ENCODE measurements around the gene OGFR.

OGFR gene

DNA sequence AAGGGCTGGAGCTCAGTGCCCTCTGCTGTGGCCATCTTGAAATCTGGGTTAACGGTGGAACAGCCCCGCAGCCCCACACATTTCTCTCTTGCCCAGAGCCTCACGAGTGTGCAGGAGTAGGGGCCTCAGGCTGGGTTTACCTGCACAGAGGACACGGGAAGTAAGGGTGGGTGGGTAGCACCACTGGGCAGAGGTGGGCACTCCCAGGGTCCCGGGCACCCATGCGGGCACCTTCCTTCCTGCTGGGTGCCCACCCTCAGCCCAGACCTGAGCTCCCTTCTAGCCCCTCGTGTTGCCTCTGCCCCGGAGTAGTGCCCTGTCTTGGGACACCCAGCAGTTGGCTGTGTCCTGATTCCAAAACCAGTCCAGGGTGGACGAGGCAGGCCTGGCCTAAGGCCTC, 23.4 kb downstream of the OGFR start:
- DNase-seq = no peak

DNA sequence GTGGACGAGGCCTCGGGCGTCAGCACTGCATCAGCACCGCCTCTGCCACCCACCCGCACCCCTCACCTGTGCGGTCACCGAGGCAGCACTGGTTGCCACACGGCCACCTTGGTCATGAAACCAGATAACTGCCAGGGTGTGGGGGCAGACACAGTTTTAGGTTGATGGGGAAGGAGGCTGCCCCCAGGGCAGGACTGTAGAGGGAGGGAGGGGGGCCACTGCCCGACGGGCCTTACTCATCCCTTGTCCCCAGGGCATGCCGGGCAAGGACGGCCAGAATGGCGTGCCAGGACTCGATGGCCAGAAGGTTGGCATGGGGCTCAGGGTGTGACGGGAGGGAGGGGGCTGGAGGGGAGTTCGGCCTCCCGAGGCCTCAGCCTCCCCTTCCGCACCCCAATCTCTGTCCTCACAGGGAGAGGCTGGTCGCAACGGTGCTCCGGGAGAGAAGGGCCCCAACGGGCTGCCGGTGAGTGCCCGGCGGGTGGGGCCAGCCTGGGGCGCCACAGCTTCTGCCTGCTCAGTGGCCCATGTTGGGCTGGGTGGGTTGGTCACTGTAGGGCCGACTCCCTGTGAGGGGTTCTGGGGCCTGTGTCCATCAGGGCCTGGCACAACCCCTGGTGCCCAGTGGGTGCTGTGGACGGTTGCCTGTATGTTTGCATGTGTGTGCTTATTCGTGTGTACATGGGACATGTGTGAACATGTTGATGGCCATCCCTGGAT, 24.0 kb downstream of the OGFR start:
- DNase-seq = no peak

DNA sequence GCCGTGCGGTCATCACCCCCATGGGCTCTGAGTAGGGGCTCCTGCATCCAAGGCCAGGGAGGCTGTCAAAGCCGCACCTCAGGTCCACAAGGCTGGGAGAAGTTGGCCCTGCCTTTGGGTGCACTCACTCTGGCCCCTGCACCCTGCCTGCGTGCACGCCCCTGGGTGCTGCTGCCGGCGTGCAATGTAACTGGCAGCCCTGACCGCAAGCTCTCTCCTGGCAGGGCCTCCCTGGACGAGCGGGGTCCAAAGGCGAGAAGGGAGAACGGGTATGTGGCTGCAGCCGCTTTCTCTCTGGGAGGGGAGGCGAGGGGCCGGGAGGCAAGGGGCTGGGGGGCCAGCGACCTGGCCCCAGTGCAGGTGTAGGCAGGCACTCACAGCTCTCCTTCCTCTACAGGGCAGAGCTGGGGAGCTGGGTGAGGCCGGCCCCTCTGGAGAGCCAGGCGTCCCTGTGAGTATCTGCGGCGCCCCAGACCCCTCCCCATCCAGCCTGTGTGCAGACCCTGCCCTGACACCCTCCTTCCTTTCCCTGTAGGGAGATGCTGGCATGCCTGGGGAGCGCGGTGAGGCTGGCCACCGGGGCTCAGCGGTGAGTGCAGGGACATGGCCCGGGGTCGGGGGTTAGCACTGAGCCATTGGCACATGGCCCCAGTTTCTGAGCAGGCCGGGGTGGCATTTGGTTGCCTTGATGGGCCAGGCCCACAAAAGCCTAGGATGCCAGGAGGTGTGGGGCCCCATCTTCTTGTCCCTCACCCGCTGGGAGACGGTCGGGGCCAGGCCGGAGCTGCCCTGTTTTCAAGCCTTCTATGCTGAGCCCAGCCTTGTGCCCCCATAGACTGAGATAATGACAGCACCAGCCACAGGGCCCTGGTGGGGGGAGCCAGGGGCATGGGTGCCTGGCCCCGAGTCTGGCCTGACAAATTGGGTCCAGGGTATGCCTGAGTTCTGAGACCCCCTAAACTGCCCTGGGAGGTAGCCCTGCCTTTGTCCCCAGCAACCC, 24.9 kb downstream of the OGFR start:
- no peak for DNase-seq

DNA sequence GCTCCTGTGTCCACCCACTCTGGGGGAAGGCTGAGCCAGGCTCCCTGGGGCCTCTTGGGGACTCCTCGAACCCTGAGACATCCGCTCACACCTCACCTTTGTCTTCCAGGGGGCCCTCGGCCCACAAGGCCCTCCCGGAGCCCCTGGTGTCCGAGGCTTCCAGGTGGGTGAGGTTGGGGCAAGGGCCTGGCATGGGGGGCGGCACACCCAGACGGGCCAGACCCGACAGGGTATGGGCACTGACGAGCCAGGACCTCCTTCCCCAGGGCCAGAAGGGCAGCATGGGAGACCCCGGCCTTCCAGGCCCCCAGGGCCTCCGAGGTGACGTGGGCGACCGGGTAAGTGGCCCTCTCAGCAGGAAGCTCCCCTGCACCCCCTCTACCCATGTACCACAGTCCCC, 25.6 kb downstream of the OGFR start:
- DNase-seq = no peak

DNA sequence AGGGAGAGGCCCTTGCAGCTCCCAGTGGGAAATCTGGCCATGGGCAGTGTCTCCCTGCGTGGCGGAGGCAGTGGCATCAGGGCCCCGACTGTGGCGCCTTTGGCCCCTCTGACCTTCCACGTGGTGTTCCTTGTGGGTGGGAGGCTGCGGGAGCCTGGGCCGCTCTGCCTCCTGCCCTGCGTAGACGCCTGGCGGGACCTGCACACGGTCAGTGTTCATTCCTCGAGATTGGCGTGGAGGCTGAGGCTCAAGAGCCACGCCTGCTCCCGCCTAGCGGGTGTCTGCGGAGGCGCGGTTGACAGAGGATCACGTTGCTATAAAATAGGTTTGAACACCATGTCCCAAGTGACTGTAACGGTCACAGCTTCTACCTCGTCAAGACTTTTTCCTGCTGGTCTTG, 26.2 kb downstream of the OGFR start:
- DNase-seq = no peak

DNA sequence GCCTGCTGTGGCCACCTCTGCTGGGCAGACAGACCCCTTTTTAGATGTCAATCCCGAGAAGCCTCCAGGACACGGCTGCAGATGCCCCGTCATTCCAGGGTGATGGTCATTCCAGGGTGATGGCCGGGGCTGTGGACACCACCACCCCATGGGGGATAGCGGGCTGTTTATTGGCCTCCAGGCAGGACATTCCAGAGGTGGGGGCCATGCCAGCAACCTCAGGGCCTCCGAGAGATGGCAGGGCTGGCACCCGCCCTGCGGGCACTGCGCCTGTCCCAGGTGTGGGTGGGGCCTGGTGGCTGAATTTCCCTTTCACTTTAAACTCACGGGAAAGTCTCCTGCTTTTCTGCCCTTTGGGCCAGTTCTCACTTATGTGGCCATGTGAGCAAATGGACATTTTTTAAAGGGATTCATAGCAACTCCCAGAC, 26.7 kb downstream of the OGFR start:
- no peak for DNase-seq

DNA sequence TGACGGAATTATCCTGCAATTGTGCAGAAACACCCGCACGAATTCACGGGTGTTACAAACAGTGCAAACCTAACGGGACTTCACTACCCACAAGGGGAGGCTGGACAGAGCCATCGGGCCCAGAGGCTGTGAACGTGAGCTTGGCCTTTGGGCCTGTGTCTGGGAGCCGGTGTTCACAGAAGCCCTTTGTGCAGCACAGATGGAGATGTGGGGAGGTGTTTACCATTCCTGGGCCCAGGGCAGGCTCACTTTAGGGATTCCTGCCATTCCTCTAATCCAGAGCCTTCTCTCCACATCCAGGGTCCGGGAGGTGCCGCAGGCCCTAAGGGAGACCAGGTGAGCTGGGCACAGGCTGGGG, 27.2 kb downstream of the OGFR start:
- DNase-seq = no peak

DNA sequence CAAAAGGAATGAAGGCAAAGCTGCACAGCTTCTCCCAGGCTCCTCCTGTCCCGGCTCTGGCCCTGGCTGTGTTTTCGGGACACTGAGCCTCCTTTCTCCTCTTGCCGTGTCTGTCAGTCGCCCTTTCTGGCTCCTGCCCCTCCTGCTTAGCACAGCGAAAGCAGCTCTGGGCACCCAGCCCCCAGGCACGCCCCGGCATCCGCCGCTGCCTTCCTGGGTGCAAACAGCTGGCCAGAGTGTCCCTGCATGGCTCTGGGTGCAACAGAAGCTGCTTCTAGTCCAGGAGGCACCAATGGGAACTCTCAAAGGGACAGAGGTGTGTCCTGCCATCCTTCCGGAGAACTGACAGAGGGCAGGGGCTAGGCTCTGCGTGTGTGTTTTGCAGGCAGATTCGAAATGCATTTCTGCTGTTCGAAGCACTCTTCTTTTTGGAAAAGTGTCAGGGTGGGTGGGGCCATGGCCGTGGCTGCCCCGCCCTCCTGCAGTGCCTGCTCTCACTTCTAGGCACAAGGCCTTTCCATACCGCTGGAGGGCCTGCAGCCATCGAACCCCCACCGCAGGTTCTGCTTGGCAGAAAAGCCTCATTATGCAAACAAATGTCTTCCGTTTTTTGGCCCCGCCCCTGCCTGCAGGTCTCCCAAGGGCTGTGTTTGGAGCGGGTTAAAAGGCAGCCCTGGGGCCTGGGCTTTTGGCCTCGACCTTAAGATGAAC, 27.7 kb downstream of the OGFR start:
- DNase-seq = no peak

DNA sequence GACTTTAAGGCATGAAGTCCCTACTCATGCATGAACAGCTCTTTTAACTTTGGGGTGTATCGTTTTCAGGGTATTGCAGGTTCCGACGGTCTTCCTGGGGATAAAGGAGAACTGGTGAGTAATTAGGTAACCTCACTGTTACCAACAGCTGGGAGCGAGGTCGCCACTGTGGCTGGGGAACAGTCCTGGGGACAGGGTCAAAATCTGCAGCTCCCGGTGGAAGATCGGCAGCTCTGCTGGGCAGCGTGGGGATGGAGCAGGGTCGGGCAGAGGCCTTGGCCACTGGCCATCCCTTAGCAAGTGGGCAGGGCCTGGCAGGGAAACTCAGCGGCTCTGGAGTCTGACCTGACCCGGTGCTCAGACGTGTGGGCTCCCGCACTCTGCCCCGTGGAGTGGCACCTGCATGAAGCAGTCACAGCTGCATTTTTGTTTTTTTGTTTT, 28.3 kb downstream of the OGFR start:
- DNase-seq = no peak

DNA sequence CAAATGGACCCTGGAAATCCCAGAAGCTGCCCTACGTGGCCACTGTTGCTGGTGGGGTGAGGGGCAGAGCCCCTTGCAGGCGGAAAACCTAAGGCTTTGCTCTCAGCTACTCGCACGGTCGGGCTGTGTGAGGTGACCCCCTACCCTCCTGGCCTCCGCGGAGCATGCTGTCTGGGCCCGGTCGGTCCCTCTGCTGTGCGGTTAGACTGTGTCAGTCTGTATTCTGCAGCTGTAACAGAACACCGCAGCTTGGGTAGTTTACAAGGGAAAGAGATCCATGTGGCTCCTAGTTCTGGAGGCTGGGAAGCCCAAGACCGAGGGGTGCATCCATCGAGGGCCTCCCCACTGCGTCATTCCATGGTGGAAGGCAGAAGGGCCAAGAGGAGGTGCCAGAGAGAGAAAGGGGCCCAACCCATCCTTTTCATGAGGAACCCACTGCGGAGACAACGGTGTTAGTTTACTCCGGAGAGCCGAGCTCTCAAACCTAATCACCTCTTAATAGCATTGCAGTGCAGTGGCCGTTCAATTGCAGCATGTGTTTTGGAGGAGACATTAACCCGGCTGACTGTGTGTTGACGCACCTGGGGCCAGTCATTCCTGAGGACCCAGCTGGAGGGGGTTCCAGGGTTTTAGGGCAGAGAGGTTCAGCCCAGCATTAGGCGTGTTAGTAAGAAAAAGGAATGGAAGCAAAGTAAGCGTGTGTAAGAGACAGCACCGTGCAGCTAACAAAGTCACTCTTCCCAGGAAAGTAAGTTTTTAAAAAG, 30.5 kb downstream of the OGFR start:
- no peak for DNase-seq

DNA sequence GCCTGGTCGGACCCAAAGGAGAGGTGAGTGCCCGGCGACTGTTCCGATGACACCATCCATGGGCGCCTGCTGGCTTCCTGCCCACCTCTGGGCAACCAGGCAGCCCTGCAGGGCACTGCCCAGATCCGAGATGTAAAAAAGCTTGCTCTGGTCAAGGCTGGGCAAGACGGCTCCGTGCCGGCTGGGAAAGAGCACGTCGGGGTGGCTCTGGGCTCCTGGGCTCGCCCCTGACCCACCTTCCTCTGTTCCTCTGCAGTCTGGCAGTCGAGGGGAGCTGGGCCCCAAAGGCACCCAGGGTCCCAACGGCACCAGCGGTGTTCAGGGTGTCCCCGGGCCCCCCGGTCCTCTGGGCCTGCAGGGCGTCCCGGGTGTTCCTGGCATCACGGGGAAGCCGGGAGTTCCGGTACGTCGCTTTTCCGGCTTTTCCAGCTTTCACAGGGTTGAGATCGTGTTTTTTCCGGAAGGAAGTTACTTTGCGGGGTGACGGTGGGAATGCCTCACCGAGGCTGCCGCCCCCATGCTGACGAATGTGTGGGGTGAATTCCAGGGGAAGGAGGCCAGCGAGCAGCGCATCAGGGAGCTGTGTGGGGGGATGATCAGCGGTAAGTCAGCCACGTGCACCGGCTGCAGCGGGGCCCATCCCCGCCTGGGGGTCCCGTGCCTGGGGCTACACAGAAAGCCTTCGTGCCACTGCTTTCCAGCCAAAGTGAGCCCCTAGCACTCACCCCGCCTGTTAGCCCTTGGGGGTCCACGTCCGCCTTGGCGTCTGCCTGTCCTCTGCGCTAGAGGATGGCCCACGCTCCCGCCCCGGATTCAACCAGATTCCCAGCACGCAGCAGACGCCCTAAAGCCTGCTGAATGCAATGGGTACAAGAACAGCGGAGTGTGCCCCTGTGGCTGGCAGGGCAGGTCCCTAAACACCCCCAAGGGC, 31.6 kb downstream of the OGFR start:
- DNase-seq = no peak

DNA sequence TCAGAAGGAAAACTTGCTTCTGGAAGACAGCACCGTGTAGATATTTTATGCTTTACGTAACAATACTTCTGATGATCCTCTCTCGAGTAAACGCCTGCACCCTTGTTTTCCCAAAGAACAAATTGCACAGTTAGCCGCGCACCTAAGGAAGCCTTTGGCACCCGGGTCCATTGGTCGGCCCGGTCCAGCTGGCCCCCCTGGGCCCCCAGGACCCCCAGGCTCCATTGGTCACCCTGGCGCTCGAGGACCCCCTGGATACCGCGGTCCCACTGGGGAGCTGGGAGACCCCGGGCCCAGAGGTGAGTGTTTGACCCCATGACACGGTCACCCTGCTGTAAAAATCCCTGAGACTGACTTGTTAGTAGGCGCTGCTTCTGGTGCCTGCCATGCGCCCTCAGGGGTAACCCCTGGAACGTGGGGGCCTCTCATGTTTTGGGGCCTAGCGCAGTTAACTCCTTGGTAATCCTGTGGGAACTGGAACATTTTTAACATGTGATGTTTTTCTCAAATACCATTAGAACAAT, 32.4 kb downstream of the OGFR start:
- DNase-seq = no peak

DNA sequence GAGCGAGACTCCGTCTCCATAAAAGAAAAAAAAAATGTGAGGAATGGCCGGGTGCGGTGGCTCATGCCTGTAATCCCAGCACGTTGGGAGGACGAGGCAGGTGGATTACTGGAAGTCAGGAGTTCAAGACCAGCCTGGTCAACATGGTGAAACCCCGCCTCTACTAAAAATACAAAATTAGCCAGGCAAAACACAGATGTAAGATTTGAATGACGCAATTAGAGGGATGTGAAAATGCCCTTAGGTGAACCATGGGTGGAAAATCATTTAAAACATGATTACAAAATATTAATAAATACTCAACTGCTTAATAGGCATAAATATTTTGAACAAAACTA, 33.1 kb downstream of the OGFR start:
- DNase-seq = no peak

DNA sequence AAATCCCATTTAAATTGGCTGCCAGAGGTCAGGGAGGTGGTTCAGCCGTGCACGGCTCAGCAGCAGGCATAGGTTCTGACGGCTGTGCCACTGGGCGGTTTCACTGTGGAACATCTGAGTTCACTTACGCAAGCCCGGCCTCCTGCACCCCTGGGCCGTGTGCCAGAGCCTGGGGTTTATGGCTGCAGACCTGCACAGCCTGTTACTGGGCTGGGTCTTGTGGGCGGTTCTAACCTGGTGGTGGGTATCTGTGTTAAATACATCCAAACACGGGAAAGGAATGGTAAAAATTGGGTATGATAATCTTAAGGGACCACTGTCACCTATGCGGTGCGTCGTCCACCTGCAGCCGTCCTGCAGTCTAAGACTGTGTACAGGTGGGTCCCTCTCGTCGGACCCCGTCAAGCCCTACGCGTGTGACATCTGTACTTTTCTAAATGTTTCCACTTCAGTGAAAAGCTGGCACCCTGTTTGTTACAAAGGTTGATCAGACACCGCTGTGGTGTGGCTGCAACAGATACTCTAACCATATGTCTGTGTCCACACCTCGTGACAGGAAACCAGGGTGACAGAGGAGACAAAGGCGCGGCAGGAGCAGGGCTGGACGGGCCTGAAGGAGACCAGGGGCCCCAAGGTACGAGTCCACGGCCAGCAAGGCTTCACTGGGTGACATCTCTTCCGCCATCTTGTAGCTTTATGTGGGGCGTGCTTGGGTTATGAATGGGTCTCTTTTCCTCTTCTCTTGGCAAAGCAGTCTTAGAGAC, 33.7 kb downstream of the OGFR start:
- DNase-seq = no peak

DNA sequence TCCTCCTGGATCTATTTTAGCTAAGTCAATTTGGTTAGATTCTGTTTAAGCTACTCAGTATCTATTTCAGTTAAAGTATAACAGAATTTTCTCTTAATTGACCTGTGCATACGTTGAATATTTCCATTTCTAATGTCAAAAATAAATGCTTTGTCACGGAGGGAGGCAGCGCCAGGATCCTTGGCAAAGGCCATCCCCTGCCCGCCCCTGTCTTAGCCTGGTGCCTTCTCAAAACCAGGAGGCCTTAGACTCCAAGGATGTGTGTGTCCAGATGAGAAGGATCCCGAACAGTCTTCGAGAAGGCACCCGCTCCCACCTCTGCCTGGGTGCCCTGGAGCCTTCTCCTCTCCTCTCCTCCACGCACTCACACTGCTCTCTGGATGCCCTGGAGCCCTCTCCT, 34.6 kb downstream of the OGFR start:
- no peak for DNase-seq

DNA sequence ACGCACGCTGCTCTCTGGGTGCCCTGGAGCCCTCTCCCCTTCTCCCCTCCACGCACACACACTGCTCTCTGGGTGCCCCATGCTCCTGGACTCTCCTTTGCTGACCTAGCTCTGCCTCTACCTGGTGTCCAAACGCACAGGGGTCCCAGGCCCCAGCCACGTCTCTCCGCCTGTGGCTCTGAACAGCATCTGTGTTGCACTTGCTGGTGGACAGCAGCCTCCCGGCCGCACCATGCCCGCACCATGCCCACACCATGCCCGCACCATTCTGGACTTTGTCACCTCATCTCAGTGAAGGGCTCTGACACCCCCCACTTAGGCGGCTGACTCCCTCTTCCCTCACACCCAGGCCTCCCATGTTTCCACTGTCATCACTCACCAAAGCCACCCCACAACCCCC, 35.2 kb downstream of the OGFR start:
- no peak for DNase-seq

DNA sequence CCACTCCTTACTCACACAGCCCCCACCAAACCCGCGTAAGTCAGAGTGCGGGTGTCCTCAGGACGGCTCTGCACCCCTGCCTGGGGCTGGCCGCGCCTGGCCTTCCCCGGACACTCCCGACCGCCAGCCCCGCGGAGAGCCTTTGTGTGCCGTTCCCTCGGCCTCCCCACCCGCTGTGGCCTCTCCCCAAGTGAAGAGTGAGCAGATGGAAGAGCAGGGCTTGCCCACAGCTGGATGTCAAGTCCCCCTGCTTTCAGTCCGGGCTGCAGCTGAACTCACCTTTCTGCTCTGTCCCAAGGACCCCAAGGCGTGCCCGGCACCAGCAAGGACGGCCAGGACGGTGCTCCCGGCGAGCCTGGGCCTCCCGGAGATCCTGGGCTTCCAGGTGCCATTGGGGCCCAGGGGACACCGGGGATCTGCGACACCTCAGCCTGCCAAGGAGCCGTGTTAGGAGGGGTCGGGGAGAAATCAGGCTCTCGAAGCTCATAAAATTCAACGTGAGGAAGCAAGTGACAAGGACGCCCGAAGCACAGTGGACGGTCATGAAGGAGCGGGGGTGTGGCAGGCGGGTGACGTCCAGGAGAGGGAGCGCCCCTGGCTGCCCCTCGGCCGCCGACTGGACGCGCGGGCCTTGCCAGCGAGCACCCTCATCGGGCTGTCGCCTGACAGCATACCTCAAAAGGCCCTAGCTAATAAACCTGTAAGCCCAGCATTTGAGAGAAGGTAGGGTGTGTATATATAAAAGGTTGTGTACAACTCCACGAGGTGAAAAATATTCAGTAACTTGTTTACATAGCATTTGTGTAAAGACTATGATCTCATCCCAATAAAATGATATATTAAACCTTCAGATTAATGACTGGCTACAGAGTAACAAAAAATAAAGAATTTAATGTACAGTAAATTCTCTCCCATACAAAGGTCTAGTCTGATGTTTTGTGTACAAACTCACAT, 35.9 kb downstream of the OGFR start:
- no peak for DNase-seq

DNA sequence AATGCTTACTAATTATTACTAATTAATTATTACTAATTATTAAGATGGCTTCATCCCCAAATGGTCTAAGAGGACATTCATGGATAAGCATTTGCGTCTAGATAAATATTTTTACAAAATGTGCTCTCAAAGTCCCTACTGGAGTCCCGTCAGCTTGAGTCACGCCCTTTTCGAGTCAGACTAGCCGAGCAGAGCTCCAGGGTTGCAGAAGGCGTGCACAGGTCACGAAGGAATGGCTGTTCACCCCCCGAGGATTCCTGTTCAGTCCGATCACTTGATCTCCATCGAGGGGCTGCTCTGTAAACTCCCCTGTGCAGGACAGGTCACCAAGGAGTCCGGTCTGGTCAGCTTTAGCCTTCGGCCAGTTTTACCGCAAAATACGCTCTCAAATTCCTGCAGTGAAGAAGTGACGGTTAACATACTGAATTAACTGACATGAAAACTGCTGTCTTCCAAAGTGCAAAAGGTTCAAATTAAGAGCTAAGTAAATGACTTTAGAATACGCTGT, 37.1 kb downstream of the OGFR start:
- no peak for DNase-seq

DNA sequence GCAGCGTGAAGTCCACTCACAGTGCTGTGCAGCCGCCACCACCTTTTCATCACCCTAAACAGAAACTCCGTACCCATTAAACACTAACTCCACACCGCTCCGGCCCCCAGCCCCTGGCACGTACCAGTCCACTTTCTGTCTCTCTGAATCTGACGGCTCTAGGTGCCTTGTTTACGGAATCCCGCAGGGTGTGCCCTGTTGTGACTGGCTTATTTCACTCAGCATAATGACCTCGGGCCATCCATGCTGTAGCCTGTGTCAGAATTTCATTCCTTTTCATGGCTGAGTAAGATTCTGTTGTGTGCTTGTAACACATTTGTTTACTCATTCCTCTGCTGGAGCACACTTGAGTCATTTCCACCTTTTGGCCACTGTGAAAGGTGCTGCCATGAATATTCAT, 39.0 kb downstream of the OGFR start:
- no peak for DNase-seq

Measured in activated CD8-positive, alpha-beta memory T cell treated with anti-CD3 and anti-CD28 coated beads, Interleukin-2, amount 50 U/mL, for 4 hours (primary cell).